ENCODE measurements around the gene HPSE2. TPM values are rescaled to one million over a fixed set of nuclear protein-coding genes. Genes with fewer than 3 reads are reported as not detected.

Gene HPSE2
- total RNA-seq, 1 experiment from 2014 or later, result not detected

- ChIA-PET CTCF (no interaction called here), POLR2A (no interaction called here)
- TF ChIP-seq, protein P1, sequence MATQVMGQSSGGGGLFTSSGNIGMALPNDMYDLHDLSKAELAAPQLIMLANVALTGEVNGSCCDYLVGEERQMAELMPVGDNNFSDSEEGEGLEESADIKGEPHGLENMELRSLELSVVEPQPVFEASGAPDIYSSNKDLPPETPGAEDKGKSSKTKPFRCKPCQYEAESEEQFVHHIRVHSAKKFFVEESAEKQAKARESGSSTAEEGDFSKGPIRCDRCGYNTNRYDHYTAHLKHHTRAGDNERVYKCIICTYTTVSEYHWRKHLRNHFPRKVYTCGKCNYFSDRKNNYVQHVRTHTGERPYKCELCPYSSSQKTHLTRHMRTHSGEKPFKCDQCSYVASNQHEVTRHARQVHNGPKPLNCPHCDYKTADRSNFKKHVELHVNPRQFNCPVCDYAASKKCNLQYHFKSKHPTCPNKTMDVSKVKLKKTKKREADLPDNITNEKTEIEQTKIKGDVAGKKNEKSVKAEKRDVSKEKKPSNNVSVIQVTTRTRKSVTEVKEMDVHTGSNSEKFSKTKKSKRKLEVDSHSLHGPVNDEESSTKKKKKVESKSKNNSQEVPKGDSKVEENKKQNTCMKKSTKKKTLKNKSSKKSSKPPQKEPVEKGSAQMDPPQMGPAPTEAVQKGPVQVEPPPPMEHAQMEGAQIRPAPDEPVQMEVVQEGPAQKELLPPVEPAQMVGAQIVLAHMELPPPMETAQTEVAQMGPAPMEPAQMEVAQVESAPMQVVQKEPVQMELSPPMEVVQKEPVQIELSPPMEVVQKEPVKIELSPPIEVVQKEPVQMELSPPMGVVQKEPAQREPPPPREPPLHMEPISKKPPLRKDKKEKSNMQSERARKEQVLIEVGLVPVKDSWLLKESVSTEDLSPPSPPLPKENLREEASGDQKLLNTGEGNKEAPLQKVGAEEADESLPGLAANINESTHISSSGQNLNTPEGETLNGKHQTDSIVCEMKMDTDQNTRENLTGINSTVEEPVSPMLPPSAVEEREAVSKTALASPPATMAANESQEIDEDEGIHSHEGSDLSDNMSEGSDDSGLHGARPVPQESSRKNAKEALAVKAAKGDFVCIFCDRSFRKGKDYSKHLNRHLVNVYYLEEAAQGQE (IDR thresholded peaks at IDR 0.05; ENCODE audit: insufficient read depth in 1 of 2, low read depth in 2 of 2, low read length in 1 of 2), result no peak
- TF ChIP-seq, protein P2, sequence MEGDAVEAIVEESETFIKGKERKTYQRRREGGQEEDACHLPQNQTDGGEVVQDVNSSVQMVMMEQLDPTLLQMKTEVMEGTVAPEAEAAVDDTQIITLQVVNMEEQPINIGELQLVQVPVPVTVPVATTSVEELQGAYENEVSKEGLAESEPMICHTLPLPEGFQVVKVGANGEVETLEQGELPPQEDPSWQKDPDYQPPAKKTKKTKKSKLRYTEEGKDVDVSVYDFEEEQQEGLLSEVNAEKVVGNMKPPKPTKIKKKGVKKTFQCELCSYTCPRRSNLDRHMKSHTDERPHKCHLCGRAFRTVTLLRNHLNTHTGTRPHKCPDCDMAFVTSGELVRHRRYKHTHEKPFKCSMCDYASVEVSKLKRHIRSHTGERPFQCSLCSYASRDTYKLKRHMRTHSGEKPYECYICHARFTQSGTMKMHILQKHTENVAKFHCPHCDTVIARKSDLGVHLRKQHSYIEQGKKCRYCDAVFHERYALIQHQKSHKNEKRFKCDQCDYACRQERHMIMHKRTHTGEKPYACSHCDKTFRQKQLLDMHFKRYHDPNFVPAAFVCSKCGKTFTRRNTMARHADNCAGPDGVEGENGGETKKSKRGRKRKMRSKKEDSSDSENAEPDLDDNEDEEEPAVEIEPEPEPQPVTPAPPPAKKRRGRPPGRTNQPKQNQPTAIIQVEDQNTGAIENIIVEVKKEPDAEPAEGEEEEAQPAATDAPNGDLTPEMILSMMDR (IDR thresholded peaks at IDR 0.05), result peak; percentile 55; the same call in 1 of the 2 replicates
- TF ChIP-seq SIN3A (IDR thresholded peaks at IDR 0.05; ENCODE audit: borderline replicate concordance, insufficient read depth, low read depth, low read length), result no peak
- no peak for TF ChIP-seq POLR2AphosphoS5 (IDR thresholded peaks at IDR 0.05; ENCODE audit: low read depth, low read length)
- H3K4me3 ChIP-seq (ENCODE audit: low read depth in 2 of 2, low read length in 2 of 2), result no peak overlapping the region
- no peaks in the 10 kb centered on the region for H3K4me1 ChIP-seq (ENCODE audit: control insufficient read depth, insufficient read depth, low read length)
- ATAC-seq (no peak), DNase-seq (ENCODE audit: low read depth, low spot score) (no peak)
- no peaks in the 10 kb centered on the region for H3K9me3 ChIP-seq (ENCODE audit: control insufficient read depth, insufficient read depth, low read depth, low read length)
- no TSS peak for BruUV-seq (replicated peaks)
- intact Hi-C loops (cut with micrococcal nuclease; ENCODE audit: unreplicated experiment), result loop anchor here (5.0 to 10.0 kb wide), 3 partner anchors 251 to 484 kb away; no protein-coding TSS in a partner anchor
- H3K27me3 ChIP-seq (ENCODE audit: control insufficient read depth, insufficient read depth, low read length), result peaks cover 6% of the 10 kb centered on the region
- in situ Hi-C loops (cut with HindIII; ENCODE audit: low pct_unique_long_range_greater_than_20kb, low sequenced_read_pairs), result no loop called here
- no peak overlapping the region for H3K27ac ChIP-seq (ENCODE audit: low read length)
- H3K36me3 ChIP-seq (ENCODE audit: control insufficient read depth, insufficient read depth, low read length), result no peaks in the 10 kb centered on the region
These were observed 444.8 kb downstream of the HPSE2 start for GRCh38 chr10:98790817-98791216.

- ChIA-PET POLR2A (no interaction called here), CTCF (no interaction called here)
- DNase-seq (ENCODE audit: low read depth, low spot score) (no peak), ATAC-seq (no peak)
- Histone ChIP-seq H3K4me3 (ENCODE audit: low read depth in 2 of 2, low read length in 2 of 2) (no peak overlapping the region), H3K4me1 (ENCODE audit: control insufficient read depth, insufficient read depth, low read length) (no peaks in the 10 kb centered on the region), H3K27ac (ENCODE audit: low read length) (no peak overlapping the region), H3K27me3 (ENCODE audit: control insufficient read depth, insufficient read depth, low read length) (no peaks in the 10 kb centered on the region), H3K36me3 (ENCODE audit: control insufficient read depth, insufficient read depth, low read length) (no peaks in the 10 kb centered on the region), H3K9me3 (ENCODE audit: control insufficient read depth, insufficient read depth, low read depth, low read length) (no peaks in the 10 kb centered on the region)
- intact Hi-C loops (cut with micrococcal nuclease; ENCODE audit: unreplicated experiment), result no loop called here
- in situ Hi-C loops (cut with HindIII; ENCODE audit: low pct_unique_long_range_greater_than_20kb, low sequenced_read_pairs), result no loop called here
- TF ChIP-seq SIN3A (IDR thresholded peaks at IDR 0.05; ENCODE audit: borderline replicate concordance, insufficient read depth, low read depth, low read length) (no peak), POLR2AphosphoS5 (IDR thresholded peaks at IDR 0.05; ENCODE audit: low read depth, low read length) (no peak), TCF7L2 (IDR thresholded peaks at IDR 0.05; ENCODE audit: low read depth, low read length) (no peak)
- TF ChIP-seq, protein P2 (IDR thresholded peaks at IDR 0.05), result no peak
- TF ChIP-seq, protein P1 (IDR thresholded peaks at IDR 0.05; ENCODE audit: insufficient read depth in 1 of 2, low read depth in 2 of 2, low read length in 1 of 2), result no peak
- BruUV-seq (replicated peaks), result no TSS peak
These were observed 457.3 kb downstream of the HPSE2 start for GRCh38 chr10:98778277-98778759.
